IMR-90 (cell line): ENCODE data around the gene LCN10.

Experiments used
- BHLHE40 ChIP-seq: fragments of 150-350 bp; IDR thresholded peaks from 2 replicates; pipeline ENCODE4 v1.6.1; 2016; ENCODE audit warnings: mild to moderate bottlenecking, low read depth, low read length
- CTCF ChIP-seq: conservative IDR thresholded peaks from 2 replicates; pipeline ENCODE4 v1.5.1; 2012; ENCODE audit warnings: mild to moderate bottlenecking, low read depth, low read length, improper control_type of control experiment
- FOS ChIP-seq: fragments of 150-350 bp; IDR thresholded peaks from 2 replicates; pipeline ENCODE4 v1.6.1; 2016; ENCODE audit warnings: low read depth, low read length
- POLR2A ChIP-seq: IDR thresholded peaks from 2 replicates; pipeline ENCODE4 v1.6.1; 2012; ENCODE audit warnings: mild to moderate bottlenecking, low read depth, low read length
- RFX5 ChIP-seq: IDR thresholded peaks from 2 replicates; pipeline ENCODE4 v1.8.0; 2012; ENCODE audit warnings: low read depth, mild to moderate bottlenecking, low read length, moderate library complexity

- TF ChIP-seq CTCF (no peak), BHLHE40 (no peak), POLR2A (no peak), RFX5 (no peak), FOS (no peak)
These were observed 15.0 kb upstream of the LCN10 start for GRCh38 chr9:136757751-136758140.
